Stomach (tissue), 9 donors: ENCODE data around the gene BMP7. TPM values are rescaled to one million over a fixed set of nuclear protein-coding genes. Genes with fewer than 3 reads are reported as not detected.

Experiments
- DNase-seq, 2 donors: peaks; one replicate each; pipeline versions ENCODE4 v3.0.0 to v3.0.0-alpha.2; 2013 to 2019
- H3K27ac ChIP-seq, 5 donors: fragments of 200-600 bp in 4 of 5; sonication (generic) in 4 of 5; one replicate each; pipeline ENCODE4 v1.5.1; 2013 to 2019; ENCODE audit warnings: mild to moderate bottlenecking in 1 of 5, moderate library complexity in 1 of 5
- H3K27me3 ChIP-seq, 3 donors: fragments of 200-600 bp; sonication (generic); one replicate each; pipeline ENCODE4 v1.5.1; 2017 to 2019; ENCODE audit warnings: mixed run types in 1 of 3
- H3K36me3 ChIP-seq, 4 donors: fragments of 200-600 bp; sonication (generic); 1 replicate in 3 of 4; 2 replicates in 1 of 4; pipeline ENCODE4 v1.5.1; 2016 to 2019
- H3K4me1 ChIP-seq, 4 donors: fragments of 200-600 bp; sonication (generic); one replicate each; pipeline ENCODE4 v1.5.1; 2016 to 2019
- H3K4me3 ChIP-seq, 4 donors: fragments of 200-600 bp; sonication (generic) in 3 of 4; one replicate each; pipeline ENCODE4 v1.5.1; 2016 to 2019; ENCODE audit warnings: mild to moderate bottlenecking in 1 of 4
- H3K9me3 ChIP-seq, 4 donors: fragments of 200-600 bp; sonication (generic); one replicate each; pipeline ENCODE4 v1.5.1; 2016 to 2019
- CTCF ChIP-seq, 7 experiments: fragments of 450-650 bp in 4 of 7; fragments of 200-600 bp in 3 of 7; sonication (generic) in 3 of 7; IDR thresholded peaks; one replicate each; pipeline ENCODE4 v1.5.1; 2016 to 2019; ENCODE audit warnings: antibody characterized with exemption in 7 of 7, control low read depth in 2 of 7, mild to moderate bottlenecking in 1 of 7
- EP300 ChIP-seq: sonication (generic); formaldehyde crosslinking; IDR thresholded peaks from one replicate; pipeline ENCODE4 v1.6.1; 2017; ENCODE audit warnings: antibody characterized with exemption
- POLR2A ChIP-seq, 4 donors: fragments of 450-650 bp; IDR thresholded peaks; one replicate each; pipeline ENCODE4 v1.6.1; 2016; ENCODE audit warnings: antibody characterized with exemption in 4 of 4, control low read depth in 2 of 4, mild to moderate bottlenecking in 1 of 4, moderate library complexity in 1 of 4
- POLR2AphosphoS5 ChIP-seq, 3 donors: sonication (generic); formaldehyde crosslinking; IDR thresholded peaks; one replicate each; pipeline ENCODE4 v1.6.1; 2016; ENCODE audit warnings: antibody characterized with exemption in 3 of 3
- WGBS, 5 donors: extraction: QIAGEN DNeasy Blood & Tissue Kit in 3 of 5; methylation state at CpG; one replicate each; pipeline versions ENCODE4 v1.1.5 to v1.1.7; 2013 to 2018; 5-methylcytosine and 5-hydroxymethylcytosine counted together
- intact Hi-C: fragments of 100-400 bp; cut with DNase I; formaldehyde crosslinking; loops from one replicate; pipeline ENCODE4 v1.15.1; 2023; ENCODE audit warnings: low total_unique reads
- polyA plus RNA-seq, 3 donors: library from polyadenylated mRNA; stranded (reverse); fragments of 200-250 nt; gene quantifications; one replicate each; pipeline ENCODE4 v1.2.3, GENCODE V29; 2013
- small RNA-seq, 4 donors: library from RNA; depleted of rRNA; stranded (forward); fragments of <200 nt; gene quantifications; one replicate each; pipeline ENCODE3, GENCODE V24; 2016
- total RNA-seq, 5 donors: library from RNA; depleted of rRNA; stranded (reverse); fragments of >200 nt; gene quantifications; one replicate each; pipeline versions ENCODE4 v1.1.0 to v1.2.3, GENCODE V29; 2014 to 2016
- donor health status: healthy with polysubstance abuse.
- donor health status: Bipolar disorder and iron deficiency.
- donor health status: healthy.

The BMP7 gene
- total and polyA plus RNA-seq, 8 donors, result under 0.01 to 11.0 (median 2.4) TPM

GRCh38 chr20:57123504-57123903 lies 142.9 kb downstream of the BMP7 start:
- intact Hi-C loops, result no loop called here

DNA sequence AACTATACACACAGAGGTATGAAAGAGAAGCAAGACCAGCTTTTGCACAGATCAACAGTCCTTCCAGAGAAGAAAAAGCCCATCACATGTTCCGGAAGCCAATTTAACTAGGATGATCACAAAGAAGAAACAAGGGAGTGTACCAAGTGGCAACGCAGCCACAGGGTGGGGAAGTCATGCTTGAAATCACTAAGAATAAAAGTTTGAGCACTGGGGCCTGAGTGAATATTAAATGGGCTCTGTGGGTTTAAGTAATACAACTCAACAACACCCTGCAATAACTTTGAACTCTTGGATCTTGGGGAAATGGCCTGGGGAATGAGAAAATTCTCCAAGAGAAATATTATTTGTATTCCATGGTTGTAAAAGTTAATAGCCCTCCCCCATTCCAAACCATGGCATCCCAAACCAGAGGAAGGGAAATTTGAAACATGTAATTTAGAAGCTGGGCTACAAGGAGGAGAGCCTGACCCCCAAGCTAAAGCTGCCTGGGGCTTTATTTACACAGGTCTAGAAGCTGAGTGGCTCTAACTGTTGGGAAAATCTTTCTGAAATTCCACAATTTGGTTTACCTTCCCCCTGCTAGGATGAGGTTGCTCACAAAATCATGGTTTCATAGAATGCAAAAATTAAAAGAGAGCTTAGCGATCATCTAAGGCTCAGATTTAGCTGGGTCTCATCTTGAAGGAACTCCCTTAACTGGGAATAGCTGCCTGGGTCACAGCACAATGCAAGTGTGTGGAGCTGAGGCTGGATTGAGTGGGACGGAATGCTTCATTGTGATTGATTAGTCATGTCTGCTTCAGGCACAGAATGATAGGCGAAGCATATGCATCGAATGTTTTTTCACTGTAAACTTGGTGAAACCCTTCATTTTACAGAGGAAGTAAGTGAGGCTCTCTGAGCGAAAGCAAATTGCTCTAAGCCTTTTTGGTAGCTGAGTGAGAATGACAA lies 143.6 kb downstream of the BMP7 start:
- no peak overlapping the region for H3K4me3 ChIP-seq
- DNase-seq, result no peak
- no peaks in the 10 kb centered on the region for H3K4me1 ChIP-seq
- H3K27ac ChIP-seq, result no peak overlapping the region
- H3K27me3 ChIP-seq, result peaks cover 0 to 26% (median 0%) of the 10 kb centered on the region in 3 donors
- WGBS, 5 donors, result 73 to 82% (median 78%) methylated on average over 7 of the region's 7 CpGs
- no peaks in the 10 kb centered on the region for H3K36me3 ChIP-seq
- TF ChIP-seq POLR2AphosphoS5 (IDR thresholded peaks at IDR 0.05), result no peak
- no peak for TF ChIP-seq CTCF (IDR thresholded peaks at IDR 0.05)
- no peak for TF ChIP-seq EP300
- no peak for TF ChIP-seq POLR2A (IDR thresholded peaks at IDR 0.05)
- intact Hi-C loops, result no loop called here
- H3K9me3 ChIP-seq, result no peaks in the 10 kb centered on the region

More at GRCh38 chr20:57123504-57123903, 142.9 kb downstream of the BMP7 start:
- no peak for DNase-seq
- Histone ChIP-seq H3K4me3 (no peak overlapping the region), H3K9me3 (no peaks in the 10 kb centered on the region), H3K27me3 (peaks cover 0 to 33% (median 0%) of the 10 kb centered on the region in 3 donors), H3K36me3 (no peaks in the 10 kb centered on the region), H3K4me1 (no peaks in the 10 kb centered on the region), H3K27ac (no peak overlapping the region)
- WGBS, 5 donors, result 88 to 96% (median 94%) methylated on average over 4 of the region's 4 CpGs
- no peak for TF ChIP-seq POLR2A (IDR thresholded peaks at IDR 0.05)
- no peak for TF ChIP-seq CTCF (IDR thresholded peaks at IDR 0.05)
- TF ChIP-seq POLR2AphosphoS5 (IDR thresholded peaks at IDR 0.05), result no peak
- no peak for TF ChIP-seq EP300

- H3K27ac ChIP-seq, result no peak overlapping the region
- intact Hi-C loops, result no loop called here
- H3K4me3 ChIP-seq, result no peak overlapping the region
- TF ChIP-seq POLR2AphosphoS5 (IDR thresholded peaks at IDR 0.05) (no peak), EP300 (no peak), CTCF (IDR thresholded peaks at IDR 0.05) (no peak), POLR2A (IDR thresholded peaks at IDR 0.05) (no peak)
- no peaks in the 10 kb centered on the region for H3K9me3 ChIP-seq
- H3K36me3 ChIP-seq, result no peaks in the 10 kb centered on the region
- H3K4me1 ChIP-seq, result no peaks in the 10 kb centered on the region
- no peak for DNase-seq
- H3K27me3 ChIP-seq, result peaks cover 0 to 17% (median 0%) of the 10 kb centered on the region in 3 donors
- WGBS, 5 donors, result 84 to 89% (median 87%) methylated on average over 4 of the region's 4 CpGs
These were observed 147.5 kb downstream of the BMP7 start for GRCh38 chr20:57118964-57119363.

Small RNA genes lying within 50 kb of the gene (small RNA-seq; reads per million reads assigned to genes)
- 0 reads per million in 4 donors for gene RF00019

Other genes starting within 250 kb of the BMP7 start
- not detected for gene SPO11, start 63.2 kb upstream of the BMP7 start, total RNA-seq
- gene SPO11, start 63.2 kb upstream of the BMP7 start, polyA plus RNA-seq, result not detected
- gene RAE1, start 84.6 kb upstream of the BMP7 start, total RNA-seq, result 10 to 100 TPM in 4 of 5 donors, 1 to 10 TPM in 1; 6.4 to 65.6 (median 16.7) TPM
- 10 to 100 TPM; 11.3 to 14.2 (median 12.1) TPM for gene RAE1, start 84.6 kb upstream of the BMP7 start, polyA plus RNA-seq
- gene RBM38, start 124.8 kb upstream of the BMP7 start, total RNA-seq, result 10 to 100 TPM in 4 of 5 donors, 1 to 10 TPM in 1; 5.3 to 37.8 (median 13.6) TPM
- gene RBM38, start 124.8 kb upstream of the BMP7 start, polyA plus RNA-seq, result 10 to 100 TPM; 15.8 to 25.2 (median 17.0) TPM